HG02885 (cell line): Measurements from ENCODE around the gene CETN3.
A peak's percentile ranks its signal among the peaks of the same experiment; 100 is the strongest.

ENCODE experiments used
- ATAC-seq: cut with Tn5 transposase; IDR thresholded peaks from one replicate; pipeline ENCODE4 v1.9.1; 2021; ENCODE audit warnings: mild to moderate bottlenecking; ENCODE audit not compliant: unreplicated experiment, poor library complexity

Gene CETN3

GRCh38 chr5:90409318-90410177, at the start of gene CETN3:
Gene CETN3, minus strand, starts transcription at chr5:90409756. Its CDS starts 95 bp downstream, at chr5:90409661.
- ATAC-seq, result peak; percentile 90

- ATAC-seq, result no peak
Measured at GRCh38 chr5:90446961-90447360, 37.4 kb upstream of the CETN3 start.

- ATAC-seq, result no peak
Measured at GRCh38 chr5:90440644-90441043, 31.1 kb upstream of the CETN3 start.

GRCh38 chr5:90438100-90438499, 28.5 kb upstream of the CETN3 start:
- ATAC-seq, result no peak

- ATAC-seq, result no peak
Measured at GRCh38 chr5:90437663-90438062, 28.1 kb upstream of the CETN3 start.

- peak; percentile 71 for ATAC-seq
Measured at GRCh38 chr5:90434116-90434714, 24.7 kb upstream of the CETN3 start.

- peak; percentile 68 for ATAC-seq
Measured at GRCh38 chr5:90424245-90424644, 14.7 kb upstream of the CETN3 start.

- no peak for ATAC-seq
Measured at GRCh38 chr5:90421136-90421535, 11.6 kb upstream of the CETN3 start.

GRCh38 chr5:90418214-90418613, 8.7 kb upstream of the CETN3 start:
- ATAC-seq, result no peak

GRCh38 chr5:90410178-90410762, 714 bp upstream of the CETN3 start:
- ATAC-seq, result no peak

GRCh38 chr5:90408571-90409317, 812 bp downstream of the CETN3 start:
- ATAC-seq, result peak; percentile 3

- ATAC-seq, result no peak
Measured at GRCh38 chr5:90406466-90406865, 3.1 kb downstream of the CETN3 start.

GRCh38 chr5:90402521-90403255, 6.9 kb downstream of the CETN3 start:
- no peak for ATAC-seq

GRCh38 chr5:90399251-90399650, 10.3 kb downstream of the CETN3 start:
- ATAC-seq, result no peak

GRCh38 chr5:90398726-90399125, 10.8 kb downstream of the CETN3 start:
- ATAC-seq, result no peak

- ATAC-seq, result no peak
Measured at GRCh38 chr5:90395005-90395404, 14.6 kb downstream of the CETN3 start.

GRCh38 chr5:90390928-90391327, 18.6 kb downstream of the CETN3 start:
- no peak for ATAC-seq

GRCh38 chr5:90390326-90390725, 19.2 kb downstream of the CETN3 start:
- ATAC-seq, result no peak

- ATAC-seq, result no peak
Measured at GRCh38 chr5:90387508-90387907, 22.0 kb downstream of the CETN3 start.

- no peak for ATAC-seq
Measured at GRCh38 chr5:90386099-90386710, 23.4 kb downstream of the CETN3 start.
